HG02981 (cell line): ENCODE data around the gene TM4SF1.
A peak's percentile ranks its signal among the peaks of the same experiment; 100 is the strongest.
"Not testable (repeated sequence)": the region's sequence is repeated elsewhere in the genome, so short reads cannot be mapped to it uniquely, and the experiment has no call there.

Source experiments
- ATAC-seq: cut with Tn5 transposase; IDR thresholded peaks from one replicate; pipeline ENCODE4 v1.9.1; 2021; ENCODE audit warnings: mild to moderate bottlenecking, moderate library complexity; ENCODE audit not compliant: unreplicated experiment

TM4SF1 gene

DNA sequence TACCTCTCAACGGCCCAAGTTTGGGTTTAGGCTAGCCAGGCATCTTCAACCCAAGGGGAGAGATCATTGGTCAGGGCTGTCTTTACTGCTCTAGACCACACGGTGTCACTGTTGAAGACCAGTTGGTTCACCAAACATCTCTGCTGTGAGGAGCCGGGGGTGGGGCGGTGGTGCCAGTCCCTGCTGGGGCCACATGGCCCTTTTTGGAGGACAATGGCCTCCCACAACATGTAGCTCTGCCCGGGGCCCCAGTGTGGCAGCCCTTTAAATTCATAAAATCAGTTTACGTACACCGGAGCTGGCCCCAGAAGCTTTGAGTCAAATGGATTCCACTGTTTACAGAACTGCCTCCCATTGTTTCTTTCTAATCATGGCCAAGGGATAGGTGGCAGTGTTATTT is 24.9 kb downstream of the TM4SF1 start:
- peak; percentile 91 for ATAC-seq

DNA sequence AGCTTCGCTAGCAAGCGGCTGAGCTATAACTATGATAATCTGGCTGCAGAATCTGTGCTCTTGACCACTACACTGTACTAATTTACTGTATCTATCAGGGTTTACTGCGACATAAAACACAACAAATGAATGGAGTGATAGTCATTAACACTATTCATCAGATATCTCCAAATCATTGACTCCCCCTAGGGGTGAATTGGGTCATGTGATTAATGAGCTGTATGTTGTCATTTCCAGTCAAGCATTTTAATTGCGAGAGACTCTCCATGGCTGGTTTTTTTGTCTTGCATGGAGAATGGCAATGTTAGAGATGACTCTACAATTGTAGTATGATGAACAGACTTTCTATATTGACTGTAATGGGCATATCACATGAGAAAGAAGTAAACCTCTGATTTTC is 33.5 kb downstream of the TM4SF1 start:
- ATAC-seq: no peak

DNA sequence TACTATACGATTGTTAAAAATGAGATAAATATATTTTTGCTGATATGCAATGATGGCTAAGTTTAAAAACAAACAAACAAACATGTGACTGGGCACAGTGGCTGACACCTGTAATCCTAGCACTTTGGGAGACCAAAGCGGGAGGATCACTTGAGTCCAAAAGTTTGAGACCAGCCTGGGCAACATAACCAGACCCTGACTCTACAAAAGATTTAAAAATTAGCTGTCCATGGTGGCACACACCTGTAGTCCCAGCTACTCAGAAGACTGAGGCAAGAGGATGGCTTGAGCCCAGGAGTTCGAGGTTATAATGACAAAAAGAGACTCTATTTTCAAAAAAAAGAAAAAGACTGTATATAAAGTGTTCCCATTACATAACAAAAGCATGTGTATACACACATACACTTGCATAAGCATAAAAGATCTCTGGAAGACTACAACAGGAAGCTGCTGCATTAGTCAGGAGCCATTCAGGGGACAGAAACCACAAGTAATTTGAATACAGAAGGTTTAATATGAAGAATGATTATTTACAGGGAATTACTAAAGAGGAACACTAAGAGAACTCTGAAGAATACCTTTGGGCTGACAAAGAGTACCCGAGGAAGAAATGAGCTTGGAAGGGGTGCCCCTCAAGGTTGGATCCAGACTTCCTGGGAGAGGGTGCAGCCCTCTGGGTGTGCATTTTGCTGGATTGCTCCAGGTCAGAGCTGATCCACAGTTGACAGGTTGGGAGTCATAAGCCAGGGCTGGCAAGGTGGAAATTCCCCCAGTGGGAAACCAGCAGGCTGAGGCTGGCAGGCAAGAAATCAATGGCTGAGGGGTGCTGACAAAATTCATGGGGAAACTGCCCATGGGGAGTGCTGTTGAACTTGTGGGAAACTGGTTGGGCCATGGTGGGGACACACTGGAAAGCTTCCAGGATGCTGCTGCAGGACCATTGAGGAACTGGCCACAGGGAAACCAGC is 34.8 kb downstream of the TM4SF1 start:
- no peak for ATAC-seq

DNA sequence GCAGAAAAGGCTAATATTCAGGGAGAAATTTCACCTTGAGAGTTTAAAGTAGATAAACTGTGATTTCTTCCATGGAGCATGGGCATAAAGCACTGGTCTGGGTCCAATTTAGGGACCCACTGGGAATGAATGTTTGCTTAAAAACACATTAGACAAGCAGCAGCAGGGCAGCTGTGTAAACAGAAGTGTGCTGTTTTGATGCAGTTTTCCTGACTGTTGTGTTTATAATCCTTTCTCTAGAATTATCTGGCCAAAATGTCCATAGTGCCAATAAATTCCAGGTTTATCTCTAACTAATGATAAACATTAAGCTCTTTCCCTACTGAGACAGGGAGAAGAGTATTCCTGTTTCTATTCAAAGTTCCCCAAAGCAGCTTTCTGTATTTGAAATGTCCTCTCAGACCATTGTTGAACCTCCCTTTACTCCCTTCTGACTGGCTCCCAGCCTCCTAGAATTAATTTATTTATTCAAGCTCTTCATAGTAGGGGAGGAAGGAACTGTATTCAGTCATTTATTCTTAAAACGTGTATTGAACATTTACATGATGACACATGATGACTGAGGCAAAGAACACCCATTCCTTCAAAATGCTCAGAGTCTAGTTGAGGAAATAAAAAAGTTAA is 37.0 kb downstream of the TM4SF1 start:
- no peak for ATAC-seq

DNA sequence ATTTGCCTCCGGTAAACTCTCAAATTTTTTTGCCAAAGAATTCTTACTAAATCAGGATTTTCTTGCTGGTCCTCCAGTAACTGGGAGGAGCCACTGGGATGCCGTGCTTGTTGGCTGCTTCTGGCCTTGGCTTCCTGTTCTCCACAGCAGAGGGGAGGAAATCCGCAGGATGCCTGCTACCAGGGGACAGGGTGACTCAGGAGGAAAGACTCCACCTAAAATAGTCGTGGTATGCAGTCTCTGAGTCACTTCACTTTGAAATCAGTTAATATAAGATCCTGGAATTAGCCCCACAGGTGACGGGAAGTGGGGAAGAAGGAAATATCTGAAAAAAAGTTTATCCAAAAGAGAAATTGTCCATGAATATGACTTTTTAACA is 37.5 kb downstream of the TM4SF1 start:
- ATAC-seq: no peak

DNA sequence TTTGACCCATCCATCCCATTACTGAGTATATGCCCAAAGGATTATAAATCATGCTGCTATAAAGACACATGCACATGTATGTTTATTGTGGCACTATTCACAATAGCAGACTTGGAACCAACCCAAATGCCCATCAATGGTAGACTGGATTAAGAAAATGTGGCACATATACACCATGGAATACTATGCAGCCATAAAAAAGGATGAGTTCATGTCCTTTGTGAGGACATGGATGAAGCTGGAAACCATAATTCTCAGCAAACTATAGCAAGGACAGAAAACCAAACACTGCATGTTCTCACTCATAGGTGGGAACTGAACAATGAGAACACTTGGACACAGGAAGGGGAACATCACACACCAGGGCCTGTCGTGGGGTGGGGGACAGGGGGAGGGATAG is 40.0 kb downstream of the TM4SF1 start:
- ATAC-seq: not testable (repeated sequence)

DNA sequence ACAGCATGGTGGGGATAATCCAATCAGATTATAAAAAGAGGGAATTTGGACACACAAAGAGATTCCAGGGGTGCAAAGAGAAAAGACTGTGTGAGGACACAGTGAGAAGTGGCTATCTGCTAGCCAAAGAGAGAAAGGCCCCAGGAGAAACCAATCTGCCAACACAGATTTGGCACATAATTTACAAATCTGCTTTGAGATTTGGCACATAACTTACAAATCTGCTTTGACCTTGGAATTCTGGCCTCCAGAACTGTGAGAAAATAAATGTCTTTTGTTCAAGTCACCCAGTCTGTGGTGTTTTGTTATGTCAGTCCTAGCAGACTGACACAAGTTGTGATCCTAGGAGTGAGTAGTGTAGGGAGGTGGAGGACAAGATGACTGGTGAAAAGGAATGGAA is 40.5 kb downstream of the TM4SF1 start:
- ATAC-seq: no peak

DNA sequence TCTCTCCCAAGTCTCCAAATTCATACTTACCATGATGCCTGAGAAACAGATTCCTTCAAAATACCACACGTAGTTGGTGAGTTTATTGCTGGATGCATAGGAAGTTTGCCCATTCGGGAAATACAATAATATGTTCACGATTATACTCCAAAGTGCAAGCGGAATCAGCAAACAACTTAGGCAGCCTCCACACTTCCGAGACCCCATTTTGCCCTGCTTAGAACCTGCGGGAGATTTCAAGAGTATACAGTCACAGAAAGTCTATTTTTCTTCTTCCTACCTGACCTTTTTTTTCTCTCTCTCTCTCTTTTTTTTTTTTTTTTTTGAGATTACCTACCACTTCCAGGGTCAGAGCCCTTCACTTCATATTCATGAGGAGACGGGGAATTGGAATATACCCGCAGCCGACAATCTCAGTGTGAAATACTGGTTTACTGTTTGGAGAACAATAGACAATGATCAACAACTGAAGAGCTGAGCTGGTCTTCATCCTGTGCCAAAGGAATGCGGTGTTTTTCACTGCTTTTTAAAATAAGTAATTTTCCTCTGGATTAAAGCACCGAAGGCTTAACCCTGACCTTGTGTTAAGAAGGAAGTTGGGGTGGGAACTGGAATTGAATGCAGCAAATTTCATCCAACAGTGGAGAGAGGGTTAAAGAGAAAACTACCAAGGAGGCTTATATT is 44.1 kb downstream of the TM4SF1 start, which contains the start of gene TM4SF18:
TM4SF18 (minus strand) TSS at position 461 of the 684 bp plus-strand sequence; CDS start at position 207, 254 bp downstream.
- ATAC-seq: no peak

DNA sequence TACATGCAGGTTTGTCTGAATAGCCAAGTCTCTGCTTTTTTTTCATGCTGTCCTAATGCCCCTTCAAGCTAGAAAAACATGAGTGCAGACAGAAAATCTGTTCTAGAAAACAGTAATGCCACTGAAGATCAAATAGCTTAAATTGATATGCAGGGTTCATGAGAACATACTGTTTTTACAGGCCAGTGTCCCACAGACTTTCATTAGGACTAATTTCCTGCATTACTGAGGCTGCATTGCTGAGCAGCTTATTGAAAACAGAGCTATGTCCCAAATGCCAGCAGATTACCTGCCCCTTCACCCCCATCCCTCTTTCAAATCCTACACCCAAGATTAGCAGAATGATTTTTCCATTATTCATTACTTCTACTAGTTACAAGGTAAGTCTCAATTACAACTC is 44.7 kb downstream of the TM4SF1 start:
- no peak for ATAC-seq

DNA sequence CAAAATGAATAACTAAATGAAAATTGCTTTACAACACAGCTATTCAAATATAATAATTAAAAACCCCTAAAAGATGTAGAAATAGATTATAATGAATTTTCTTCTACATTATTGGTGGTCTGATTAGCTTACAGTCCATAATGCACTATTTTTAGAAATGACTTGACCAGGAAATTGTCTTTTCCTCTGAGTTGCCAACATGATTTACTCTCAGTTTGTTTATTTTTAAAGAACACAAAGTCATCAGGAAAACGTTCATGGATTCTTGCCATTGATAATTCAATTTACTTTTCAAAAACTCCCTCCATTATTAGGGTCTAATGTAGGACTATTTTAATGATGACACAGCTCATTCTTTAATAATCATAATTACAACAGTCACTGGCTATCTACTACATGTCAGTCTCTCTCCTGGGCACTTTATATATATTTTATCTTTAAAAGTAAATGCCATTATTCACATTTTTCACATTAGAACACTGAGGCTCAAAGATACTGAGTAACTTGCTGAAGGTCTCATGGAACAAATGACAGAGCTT is 45.2 kb downstream of the TM4SF1 start:
- ATAC-seq: no peak

DNA sequence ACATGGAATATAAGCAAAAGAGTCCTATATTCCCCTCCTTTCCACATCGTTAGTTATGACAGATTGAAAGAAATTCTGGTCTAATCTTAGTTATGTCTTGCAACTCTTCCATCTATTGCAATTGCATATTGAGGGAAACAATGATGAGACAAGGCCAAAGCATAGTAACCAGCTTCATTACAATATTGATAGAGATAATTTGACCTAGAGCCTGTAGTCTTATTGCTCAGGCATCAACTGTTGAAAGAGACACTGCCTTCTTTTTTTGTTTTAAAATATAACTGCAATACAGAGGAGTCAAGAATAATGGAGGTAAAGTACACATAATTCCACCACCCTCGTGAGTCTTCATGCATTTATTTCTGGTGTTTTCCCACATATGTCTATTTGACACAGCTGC is 46.1 kb downstream of the TM4SF1 start:
- ATAC-seq: no peak

DNA sequence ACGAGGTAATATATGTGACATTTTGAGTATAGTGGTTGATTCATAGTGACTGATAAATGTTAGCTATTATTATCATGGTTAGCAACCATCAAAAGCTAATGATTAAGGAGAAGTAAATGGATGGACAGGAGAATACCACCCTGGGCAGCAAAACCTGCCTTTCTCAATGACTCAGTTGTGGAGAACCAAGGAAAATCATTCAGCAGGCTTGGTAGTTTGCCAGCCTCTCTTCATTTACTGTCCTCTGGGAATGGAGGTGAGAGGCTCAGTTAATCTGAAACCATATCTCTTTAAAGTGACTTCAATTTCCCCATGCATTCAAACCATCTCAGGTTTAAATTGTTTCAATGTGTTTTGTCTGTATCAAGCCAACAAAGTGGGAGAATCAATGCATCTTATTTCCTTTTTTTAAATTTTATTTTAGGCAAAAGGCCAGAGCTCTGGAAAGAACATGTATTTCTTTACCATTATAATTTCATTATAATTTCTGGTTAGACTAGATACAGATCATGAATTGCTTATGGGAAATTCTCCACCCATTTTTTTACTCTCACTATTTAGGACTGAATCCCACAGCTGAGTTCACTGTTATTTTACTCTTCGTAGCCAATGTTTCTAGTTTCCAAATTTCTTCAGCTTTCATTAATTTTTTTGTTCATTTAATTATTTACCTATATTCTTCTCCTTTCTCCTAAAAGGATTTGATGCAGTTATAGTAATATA is 46.7 kb downstream of the TM4SF1 start:
- no peak for ATAC-seq

DNA sequence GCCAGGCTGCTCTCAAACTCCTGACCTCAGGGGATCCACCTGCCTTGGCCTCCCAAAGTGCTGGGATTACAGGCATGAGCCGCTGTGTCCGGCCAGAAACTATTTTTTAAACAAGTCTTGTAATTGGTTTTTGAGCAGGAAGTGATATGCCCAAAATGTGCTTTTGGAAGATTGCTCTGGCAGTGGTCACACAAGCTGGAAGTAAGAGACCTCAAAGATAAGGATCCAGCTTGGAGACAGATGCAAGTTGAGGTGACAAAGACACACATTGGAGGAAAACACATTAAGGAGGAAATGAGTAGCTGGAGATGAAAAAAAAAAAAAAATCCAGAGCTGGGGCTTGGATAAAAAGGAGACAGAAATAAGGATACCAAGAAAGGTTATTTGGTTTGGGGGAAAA is 50.3 kb downstream of the TM4SF1 start:
- no peak for ATAC-seq

DNA sequence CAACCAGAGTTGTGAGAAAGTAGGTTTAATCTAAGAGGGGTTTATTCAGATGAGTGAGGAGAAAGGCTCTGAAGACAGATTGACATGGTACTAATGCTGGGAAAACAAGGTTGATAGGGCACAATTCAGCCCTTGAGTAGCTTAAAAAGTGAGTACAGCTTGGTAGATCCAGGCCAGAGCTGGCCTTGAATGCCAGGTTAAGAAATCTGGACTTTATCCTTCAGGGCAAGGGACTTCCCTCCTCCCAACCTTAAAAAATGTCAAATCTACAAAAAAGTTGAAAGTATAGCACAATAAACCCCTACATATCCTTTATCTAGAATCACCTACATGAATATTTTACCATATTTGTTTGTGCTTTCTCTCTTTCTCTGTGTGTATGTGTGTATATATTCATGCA is 51.9 kb downstream of the TM4SF1 start:
- no peak for ATAC-seq

DNA sequence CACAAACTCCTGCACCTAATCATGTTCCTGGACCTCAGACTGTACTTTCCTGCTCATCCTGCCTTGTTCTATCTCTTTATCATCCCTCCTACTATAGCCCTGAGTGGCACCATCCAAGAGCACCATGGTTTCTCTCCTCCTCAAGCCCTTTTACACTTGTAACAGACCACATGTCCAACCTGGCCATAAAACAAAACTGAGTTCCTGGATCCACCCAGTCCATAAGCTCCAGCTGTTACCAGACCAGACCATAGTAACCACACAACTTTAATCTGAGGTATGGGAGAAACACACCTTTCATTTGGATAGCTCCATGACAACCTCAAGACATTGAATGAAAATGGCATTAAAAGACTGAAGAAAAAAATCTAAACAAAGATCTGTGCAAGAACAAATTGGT is 53.1 kb downstream of the TM4SF1 start:
- no peak for ATAC-seq

DNA sequence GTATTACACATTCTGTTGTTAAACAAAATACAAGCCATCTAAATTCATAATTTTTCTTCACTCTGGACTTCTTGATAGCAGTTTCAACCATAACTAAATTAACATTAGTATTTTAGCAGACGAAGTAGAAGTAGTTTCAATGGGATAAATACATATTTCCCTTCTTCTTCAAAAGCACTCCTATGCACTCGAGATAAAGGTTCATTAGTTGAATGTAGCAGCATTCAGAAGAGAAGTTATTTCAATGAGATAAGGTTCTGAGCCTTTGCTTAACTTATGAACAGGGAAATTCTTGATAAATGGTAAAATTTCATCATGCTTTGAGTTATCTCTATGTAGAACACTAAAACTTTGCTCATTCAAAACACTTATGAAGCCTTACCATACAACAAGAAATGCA is 55.8 kb downstream of the TM4SF1 start:
- no peak for ATAC-seq

DNA sequence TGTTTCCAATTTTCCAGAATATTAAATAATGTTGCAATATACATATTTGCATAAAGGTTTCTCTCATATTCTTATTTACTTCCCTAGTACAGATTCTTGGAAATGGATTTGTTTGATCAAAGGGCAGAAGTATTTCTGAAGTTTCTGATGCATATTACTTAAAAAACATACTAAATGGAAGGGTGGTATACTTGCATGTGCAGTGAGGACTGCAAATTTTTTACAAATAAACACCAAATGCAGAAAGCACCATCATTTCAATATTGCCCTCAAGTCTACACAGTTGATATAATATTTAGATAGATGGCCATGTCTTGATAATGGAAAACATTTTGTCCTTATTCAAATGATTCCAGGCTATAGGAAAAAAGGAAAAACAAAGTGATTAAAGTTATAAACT is 56.3 kb downstream of the TM4SF1 start:
- ATAC-seq: no peak

DNA sequence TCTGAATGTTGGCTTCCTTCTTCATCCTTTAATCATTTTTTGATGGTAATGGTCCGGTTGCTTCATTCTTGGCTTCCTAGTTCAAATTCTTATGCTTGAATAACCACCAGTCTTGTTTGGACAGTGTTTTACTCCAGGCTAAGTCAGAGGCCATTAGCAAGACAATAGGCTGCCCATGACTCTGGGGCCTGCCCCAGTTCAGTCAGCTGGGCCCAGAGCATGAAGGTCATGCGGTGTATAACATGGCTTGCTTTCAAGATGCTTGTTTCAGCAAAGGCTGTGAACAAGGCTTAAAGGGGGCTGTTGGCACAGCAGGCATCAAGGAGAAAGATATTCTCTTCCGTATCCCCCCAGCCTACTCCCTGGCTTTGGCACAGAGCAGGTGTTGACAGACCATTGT is 57.7 kb downstream of the TM4SF1 start:
- no peak for ATAC-seq
